CD4-positive, alpha-beta T cell treated with Interferon alpha-2 for 1 hour (primary cell): ENCODE results near the gene LIPE.

Experiments
- DNase-seq, 2 donors: peaks; one replicate each; pipeline ENCODE4 v3.0.0-alpha.2; 2020 to 2022

Gene LIPE

GRCh38 chr19:42442833-42443232, 15.6 kb upstream of the LIPE start, which contains the start of gene CXCL17:
TSS of gene CXCL17 (minus strand) at chr19:42442946. CDS start at chr19:42442832, 114 bp downstream.
- DNase-seq: no peak

GRCh38 chr19:42441049-42441445, 13.9 kb upstream of the LIPE start:
- DNase-seq: peak in 1 of 2 donors; percentile 13

GRCh38 chr19:42440357-42441048, 13.3 kb upstream of the LIPE start:
- peak; percentile 72 to 82 for DNase-seq

- no peak for DNase-seq
Measured at GRCh38 chr19:42436006-42436405, 8.8 kb upstream of the LIPE start.

DNA sequence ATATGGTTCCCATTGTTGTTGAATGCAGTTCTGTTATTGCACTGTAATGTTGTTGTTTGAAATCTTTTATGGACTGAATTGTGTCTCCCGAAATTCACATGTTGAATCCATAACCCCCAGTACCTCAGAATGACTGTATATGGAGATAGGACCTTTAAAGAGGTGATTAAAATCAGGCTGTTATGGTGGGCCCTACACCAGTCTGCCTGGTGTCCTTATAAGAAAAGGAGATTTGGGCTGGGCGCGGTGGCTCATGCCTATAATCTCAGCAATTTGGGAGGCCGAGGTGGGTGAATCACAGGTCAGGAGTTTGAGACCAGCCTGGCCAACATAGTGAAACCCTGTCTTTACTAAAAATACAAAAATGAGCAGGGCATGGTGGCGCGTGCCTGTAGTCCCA, 8.1 kb upstream of the LIPE start:
- no peak for DNase-seq

DNA sequence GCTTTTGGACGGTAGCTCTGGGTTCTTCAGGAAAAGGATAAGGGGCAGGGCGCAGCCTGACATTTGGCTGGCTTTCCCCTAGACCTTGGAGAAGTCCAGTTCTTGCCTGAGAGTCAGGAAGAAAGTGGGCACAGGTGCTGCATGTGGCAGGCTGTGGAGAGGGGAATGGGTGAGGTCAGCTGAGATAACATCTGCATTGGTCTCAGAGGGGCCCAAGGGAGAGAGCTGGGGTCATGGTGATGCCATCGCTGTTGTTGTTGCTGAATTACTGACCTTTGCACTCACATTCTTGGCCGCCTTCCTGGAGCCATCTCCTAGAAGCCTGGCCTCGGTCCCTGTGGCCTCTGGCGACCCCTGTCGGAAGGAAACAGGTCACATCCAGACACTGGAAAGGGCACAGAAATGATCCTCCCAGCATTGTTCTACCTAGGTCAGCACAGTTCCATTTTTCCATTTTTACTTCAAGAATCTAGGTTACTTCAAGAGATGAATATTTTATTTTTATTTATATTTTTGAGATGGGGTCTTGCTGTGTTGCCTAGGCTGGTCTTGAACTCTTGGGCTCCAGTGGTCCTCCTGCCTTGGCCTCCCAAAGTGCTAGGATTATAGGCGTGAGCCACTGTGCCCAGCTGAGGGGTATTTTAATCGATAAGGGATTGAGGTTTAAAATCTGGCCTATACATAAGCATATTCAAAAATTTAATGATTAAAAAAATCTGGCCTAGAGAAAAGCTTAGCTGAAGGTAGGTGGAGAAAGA, 6.5 kb upstream of the LIPE start:
- peak; percentile 62 to 74 for DNase-seq

DNA sequence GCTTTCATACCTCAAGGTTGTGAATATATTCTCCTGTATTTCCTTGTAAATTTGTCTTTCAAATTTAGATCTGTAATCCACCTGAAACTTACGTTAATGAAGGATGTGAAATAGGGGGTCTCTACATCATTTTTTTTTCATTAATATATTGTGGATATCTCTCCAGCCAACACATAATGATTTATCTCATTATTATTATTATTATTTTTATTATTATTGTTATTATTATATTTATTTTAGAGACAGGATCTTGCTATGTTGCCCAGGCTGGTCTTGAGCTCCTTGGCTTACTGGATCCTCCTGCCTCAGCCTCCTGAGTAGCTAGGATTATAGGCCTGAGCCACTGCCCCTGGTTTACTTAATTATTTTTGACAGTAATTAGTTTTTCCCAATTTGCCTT, 4.3 kb upstream of the LIPE start:
- no peak for DNase-seq

GRCh38 chr19:42428676-42429075, 1.5 kb upstream of the LIPE start:
- no peak for DNase-seq

DNA sequence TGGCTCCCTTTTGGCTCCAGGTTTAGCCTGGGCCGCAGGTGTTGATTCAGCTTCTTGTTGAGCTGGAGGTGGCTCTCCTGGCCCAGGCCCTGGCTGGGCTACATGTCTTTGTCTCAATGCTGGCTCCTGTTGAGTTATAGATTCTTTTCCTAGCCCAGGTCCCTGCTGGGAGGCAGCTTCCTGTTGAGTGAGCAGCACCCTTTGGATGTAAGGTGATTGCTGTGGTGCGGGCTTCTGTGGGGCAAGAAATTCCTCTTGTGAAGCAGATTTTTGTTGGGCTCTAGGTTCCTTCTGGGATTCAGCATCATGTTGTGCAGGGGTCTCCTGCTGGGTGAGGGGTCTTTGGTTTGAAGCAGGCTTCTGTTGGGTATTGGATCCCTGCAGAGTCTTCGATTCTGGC, 545 bp downstream of the LIPE start:
- DNase-seq: no peak

- no peak for DNase-seq
Measured at GRCh38 chr19:42424712-42425131, 2.5 kb downstream of the LIPE start.

GRCh38 chr19:42424345-42424707, 2.9 kb downstream of the LIPE start:
- DNase-seq: no peak

- DNase-seq: peak; percentile 92 to 95
Measured at GRCh38 chr19:42423462-42424344, 3.5 kb downstream of the LIPE start.

- DNase-seq: peak; percentile 51 to 72
Measured at GRCh38 chr19:42422901-42423461, 4.2 kb downstream of the LIPE start.

DNA sequence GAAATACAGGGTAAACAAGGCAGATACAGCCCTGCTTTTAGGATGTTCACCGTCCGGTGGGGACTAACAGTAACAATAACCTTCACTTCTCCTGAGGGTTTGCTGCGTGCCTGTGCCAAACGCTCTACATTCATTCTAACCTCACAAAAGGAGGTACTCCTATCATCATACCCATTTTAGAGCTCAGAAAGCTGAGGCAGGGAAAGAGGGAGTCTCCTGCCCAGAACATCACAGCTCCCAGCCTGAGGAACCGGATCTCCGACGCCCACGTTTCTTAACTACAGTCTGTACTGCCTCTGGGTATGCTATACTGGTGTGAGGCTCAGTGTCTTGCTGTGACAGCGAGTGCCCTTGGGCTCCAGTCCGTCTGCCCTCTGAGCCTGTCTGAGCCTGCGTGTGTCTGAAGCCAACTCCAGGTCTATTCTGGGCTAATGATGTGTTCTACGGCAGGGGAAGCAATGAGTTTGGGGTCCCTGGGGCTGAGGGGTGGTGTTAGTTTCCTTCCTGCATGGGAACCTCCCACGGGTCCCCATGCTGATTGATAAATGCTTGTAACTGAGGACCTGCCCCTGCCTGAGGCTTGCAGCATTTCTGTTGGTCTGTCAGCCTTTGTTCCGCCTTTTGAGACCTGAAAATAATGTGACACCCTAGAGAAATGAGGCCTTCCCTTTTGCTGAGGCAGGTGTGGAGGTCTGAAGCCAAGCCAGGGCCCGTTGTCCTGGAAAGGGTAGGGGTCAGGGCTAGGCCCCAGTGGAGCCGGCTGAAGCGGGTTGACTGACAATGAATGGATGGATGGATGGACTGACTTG, 4.9 kb downstream of the LIPE start:
- no peak for DNase-seq

DNA sequence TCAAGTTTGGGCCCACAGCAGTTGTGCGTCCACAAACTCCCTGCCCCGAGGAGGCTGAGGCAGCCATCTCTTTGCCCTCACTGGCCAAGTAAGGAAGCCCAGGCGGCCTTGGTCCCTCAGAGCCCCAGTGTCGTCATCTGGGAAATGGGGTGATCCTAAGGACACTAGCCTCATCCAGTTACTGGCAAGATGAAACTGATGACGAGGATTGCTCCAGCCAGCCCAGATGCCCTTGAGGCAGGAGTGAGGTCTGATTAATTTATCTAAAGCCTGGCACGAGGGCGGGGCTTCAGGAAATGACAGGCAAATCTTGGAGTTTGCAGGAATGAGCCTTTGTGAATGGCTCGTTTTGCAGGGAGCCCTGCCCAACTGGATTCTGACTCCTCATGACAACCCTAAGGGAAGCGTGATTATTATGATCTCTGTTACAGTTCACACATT, 5.6 kb downstream of the LIPE start:
- no peak for DNase-seq

GRCh38 chr19:42421101-42421500, 6.1 kb downstream of the LIPE start:
- DNase-seq: no peak

GRCh38 chr19:42420055-42420544, 7.1 kb downstream of the LIPE start:
- DNase-seq: peak; percentile 73 to 84

GRCh38 chr19:42419309-42419708, 7.9 kb downstream of the LIPE start:
- DNase-seq: no peak

GRCh38 chr19:42412661-42413076, 14.5 kb downstream of the LIPE start:
- DNase-seq: no peak

DNA sequence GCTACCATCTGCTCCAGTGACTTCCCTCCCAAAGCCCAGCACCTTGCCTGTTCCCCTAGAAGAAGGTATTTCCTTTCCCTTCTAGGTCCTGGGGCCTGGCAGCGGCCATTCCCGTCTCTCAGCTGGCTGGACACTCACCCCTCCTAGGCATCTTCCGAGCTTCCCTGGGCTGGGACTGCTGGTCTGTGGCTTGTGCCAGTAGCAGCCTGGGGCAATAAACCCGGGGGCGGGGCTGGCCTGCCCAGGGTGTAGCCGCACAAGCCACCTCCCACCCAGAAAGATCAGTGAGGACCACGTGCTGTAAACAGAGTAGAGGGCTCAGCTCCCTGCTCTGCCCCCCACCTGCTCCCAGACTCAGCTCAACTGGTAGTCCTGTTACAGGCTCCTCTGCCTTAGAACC, 15.0 kb downstream of the LIPE start:
- no peak for DNase-seq

- DNase-seq: no peak
Measured at GRCh38 chr19:42411581-42412178, 15.5 kb downstream of the LIPE start.
